Measurements from ENCODE around the gene HOXD9.

DNA sequence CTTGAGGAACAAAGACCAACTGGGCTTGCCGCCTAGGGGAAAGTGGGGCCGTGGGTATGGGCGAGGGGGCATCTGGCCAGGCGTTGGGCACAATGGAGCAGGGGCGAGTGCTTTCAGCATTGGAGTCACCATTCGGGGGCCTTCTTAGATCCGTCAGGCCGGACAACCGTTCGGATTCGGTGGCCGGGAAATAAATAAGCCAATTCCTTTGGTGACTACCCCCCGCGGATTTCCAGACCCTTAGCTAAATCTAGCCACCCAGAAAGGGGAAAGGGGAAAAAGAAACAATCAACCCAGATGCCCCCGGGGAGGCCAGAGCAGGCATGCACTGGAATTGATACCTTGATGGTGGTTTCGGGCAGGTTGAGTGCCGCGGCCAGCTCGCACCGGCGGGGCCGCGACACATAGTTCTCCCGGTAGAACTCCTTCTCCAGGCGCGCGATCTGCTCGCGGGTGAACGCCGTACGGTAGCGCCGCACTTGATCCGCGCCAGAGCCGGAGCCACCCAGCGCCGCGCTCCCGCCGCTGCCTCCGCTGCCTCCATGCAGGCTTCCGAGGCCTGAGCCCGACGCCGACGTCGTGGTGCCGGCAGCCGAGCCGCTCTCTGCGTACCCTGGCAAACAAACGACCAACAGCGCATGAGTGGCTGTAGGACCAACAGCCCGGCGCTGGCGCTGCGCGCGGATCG is 40.5 kb upstream of the HOXD9 start:
- TF ChIP-seq, protein P1, sequence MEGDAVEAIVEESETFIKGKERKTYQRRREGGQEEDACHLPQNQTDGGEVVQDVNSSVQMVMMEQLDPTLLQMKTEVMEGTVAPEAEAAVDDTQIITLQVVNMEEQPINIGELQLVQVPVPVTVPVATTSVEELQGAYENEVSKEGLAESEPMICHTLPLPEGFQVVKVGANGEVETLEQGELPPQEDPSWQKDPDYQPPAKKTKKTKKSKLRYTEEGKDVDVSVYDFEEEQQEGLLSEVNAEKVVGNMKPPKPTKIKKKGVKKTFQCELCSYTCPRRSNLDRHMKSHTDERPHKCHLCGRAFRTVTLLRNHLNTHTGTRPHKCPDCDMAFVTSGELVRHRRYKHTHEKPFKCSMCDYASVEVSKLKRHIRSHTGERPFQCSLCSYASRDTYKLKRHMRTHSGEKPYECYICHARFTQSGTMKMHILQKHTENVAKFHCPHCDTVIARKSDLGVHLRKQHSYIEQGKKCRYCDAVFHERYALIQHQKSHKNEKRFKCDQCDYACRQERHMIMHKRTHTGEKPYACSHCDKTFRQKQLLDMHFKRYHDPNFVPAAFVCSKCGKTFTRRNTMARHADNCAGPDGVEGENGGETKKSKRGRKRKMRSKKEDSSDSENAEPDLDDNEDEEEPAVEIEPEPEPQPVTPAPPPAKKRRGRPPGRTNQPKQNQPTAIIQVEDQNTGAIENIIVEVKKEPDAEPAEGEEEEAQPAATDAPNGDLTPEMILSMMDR (IDR thresholded peaks at IDR 0.05; ENCODE audit: low read depth, low read length), result no peak
- TF ChIP-seq EZH2phosphoT487 (IDR thresholded peaks at IDR 0.05; ENCODE audit: low read depth), result no peak
